Endothelial cell of umbilical vein (primary cell): Measurements from ENCODE around the gene ADIPOR2. TPM values are rescaled to one million over a fixed set of nuclear protein-coding genes. Genes with fewer than 3 reads are reported as not detected.

ENCODE experiments used
- BruUV-seq: library from RNA; stranded (reverse); fragments of 400-500 nt; replicated peaks from 2 replicates; lab custom pipeline; 2021; lab: Mats Ljungman, UMichigan
- CTCF ChIA-PET: fragments of 300-600, 350-600 bp; sonication (Branson Sonifier 250); formaldehyde crosslinking; loops from one replicate; lab custom pipeline; 2021; ENCODE audit warnings: antibody characterized with exemption, inconsistent platforms; lab: Charles Lee
- POLR2A ChIA-PET: fragments of 300-600, 350-600 bp; sonication (Branson Sonifier 250); formaldehyde crosslinking; loops from one replicate; lab custom pipeline; 2021; ENCODE audit warnings: antibody characterized with exemption, inconsistent platforms; lab: Charles Lee
- DNase-seq: peaks from one replicate; pipeline ENCODE4 v3.0.0-alpha.2; 2011; ENCODE audit warnings: low read depth, low spot score
- FAIRE-seq: peaks from 2 replicates; lab custom pipeline; 2011; peaks lifted over from hg19 to GRCh38; lab: Jason Lieb, UNC
- H2AFZ ChIP-seq: 2 replicates; pipeline ENCODE4 v1.6.0; 2012; ENCODE audit warnings: low read depth, low read length, control low read depth, inconsistent platforms
- H3K27ac ChIP-seq: 2 replicates; pipeline ENCODE4 v1.5.1; 2011; ENCODE audit warnings: low read depth, mild to moderate bottlenecking, control low read depth, low read length, moderate library complexity; ENCODE audit not compliant: insufficient read depth
- H3K27me3 ChIP-seq, 2 experiments: 2 replicates each; pipeline versions ENCODE4 v1.6.0 to v1.6.1; 2011; ENCODE audit warnings: low read length in 2 of 2, mixed read lengths in 1 of 2; ENCODE audit not compliant: control insufficient read depth in 2 of 2, insufficient read depth in 2 of 2
- H3K36me3 ChIP-seq, 2 experiments: 2 replicates in 1 of 2; 3 replicates in 1 of 2; pipeline ENCODE4 v1.5.1; 2011; ENCODE audit warnings: low read length in 2 of 2, mild to moderate bottlenecking in 1 of 2, moderate library complexity in 1 of 2; ENCODE audit not compliant: control insufficient read depth in 2 of 2, insufficient read depth in 2 of 2; ENCODE audit errors: extremely low read depth in 1 of 2
- H3K4me1 ChIP-seq: 3 replicates; pipeline ENCODE4 v1.5.1; 2011; ENCODE audit warnings: mild to moderate bottlenecking, low read length; ENCODE audit not compliant: control insufficient read depth, insufficient read depth; ENCODE audit errors: extremely low read depth
- H3K4me2 ChIP-seq: 2 replicates; pipeline ENCODE4 v1.6.1; 2011; ENCODE audit warnings: low read length, control low read depth, mixed read lengths; ENCODE audit not compliant: insufficient read depth
- H3K4me3 ChIP-seq, 3 experiments: fragments of 200-600 bp in 1 of 3; sonication (generic), shearing (Covaris generic) in 1 of 3; replicated peaks in 1 of 3; 2 replicates each; pipeline ENCODE4 v1.5.1; 2011 to 2016; ENCODE audit warnings: control low read depth in 3 of 3, low read length in 3 of 3, mild to moderate bottlenecking in 2 of 3, inconsistent platforms in 1 of 3, low read depth in 1 of 3, moderate library complexity in 1 of 3; ENCODE audit not compliant: insufficient read depth in 1 of 3
- H3K79me2 ChIP-seq: 2 replicates; pipeline ENCODE4 v1.6.0; 2012; ENCODE audit warnings: low read length, inconsistent platforms; ENCODE audit not compliant: control insufficient read depth, insufficient read depth
- H3K9ac ChIP-seq: replicated peaks from 2 replicates; pipeline ENCODE3; 2011; ENCODE audit warnings: low read length, control low read depth; ENCODE audit not compliant: insufficient read depth; ENCODE audit errors: extremely low read depth
- H3K9me1 ChIP-seq: replicated peaks from 3 replicates; pipeline ENCODE4 v1.6.0; 2011; ENCODE audit warnings: mild to moderate bottlenecking, low read length; ENCODE audit not compliant: control insufficient read depth, insufficient read depth; ENCODE audit errors: extremely low read depth
- H3K9me3 ChIP-seq: replicated peaks from 2 replicates; pipeline ENCODE4 v1.5.1; 2012; ENCODE audit warnings: low read length, inconsistent platforms; ENCODE audit not compliant: control insufficient read depth, insufficient read depth
- H4K20me1 ChIP-seq: replicated peaks from 2 replicates; pipeline ENCODE3; 2011; ENCODE audit warnings: mild to moderate bottlenecking, low read length; ENCODE audit not compliant: control insufficient read depth, insufficient read depth; ENCODE audit errors: extremely low read depth
- CTCF ChIP-seq, 2 donors: IDR thresholded peaks; 1 replicate in 1 of 2; 2 replicates in 1 of 2; pipeline ENCODE4 v1.5.1; 2011; ENCODE audit warnings: low read length in 2 of 2, mild to moderate bottlenecking in 2 of 2, moderate library complexity in 2 of 2, control low read depth in 1 of 2, inconsistent platforms in 1 of 2, low read depth in 1 of 2; ENCODE audit not compliant: insufficient read depth in 1 of 2; ENCODE audit errors: extremely low read depth in 1 of 2
- EZH2 ChIP-seq: IDR thresholded peaks from 2 replicates; pipeline ENCODE4 v1.6.1; 2012; ENCODE audit warnings: borderline replicate concordance, low read depth, mild to moderate bottlenecking, moderate library complexity, low read length, inconsistent platforms; ENCODE audit not compliant: severe bottlenecking
- FOS ChIP-seq: IDR thresholded peaks from 2 replicates; pipeline ENCODE4 v1.6.1; 2011; ENCODE audit warnings: mild to moderate bottlenecking, low read length, moderate library complexity, borderline replicate concordance; ENCODE audit not compliant: insufficient read depth
- GATA2 ChIP-seq: IDR thresholded peaks from 2 replicates; pipeline ENCODE4 v1.7.0; 2011; ENCODE audit warnings: low read depth, mild to moderate bottlenecking, moderate library complexity, mixed read lengths, low read length; ENCODE audit not compliant: insufficient read length, insufficient read depth
- JUN ChIP-seq: IDR thresholded peaks from 2 replicates; pipeline ENCODE4 v1.6.1; 2011; ENCODE audit warnings: borderline replicate concordance, low read depth; ENCODE audit not compliant: insufficient read length, insufficient read depth
- MYC ChIP-seq: IDR thresholded peaks from one replicate; pipeline ENCODE4 v1.6.1; 2011; ENCODE audit warnings: mild to moderate bottlenecking, low read depth, low read length
- POLR2A ChIP-seq: IDR thresholded peaks from 2 replicates; pipeline ENCODE4 v1.6.1; 2012; ENCODE audit warnings: low read depth, mild to moderate bottlenecking, control low read depth, low read length
- POLR2AphosphoS5 ChIP-seq: IDR thresholded peaks from 2 replicates; pipeline ENCODE4 v1.6.1; 2012; ENCODE audit warnings: low read depth, mild to moderate bottlenecking, control low read depth, low read length, moderate library complexity; ENCODE audit not compliant: insufficient read depth
- dilution Hi-C: fragments of 300-500 bp; cut with MboI; formaldehyde crosslinking; loops from one replicate; pipeline ENCODE4 v1.15.0; 2019; ENCODE audit warnings: low sequenced_read_pairs; ENCODE audit not compliant: extremely low pct_ligation_motif_present
- intact Hi-C: fragments of 100-400 bp; cut with micrococcal nuclease; formaldehyde crosslinking; loops from one replicate; pipeline ENCODE4 v1.10.0; 2022
- polyA plus RNA-seq, 4 experiments: library from polyadenylated mRNA; depleted of rRNA in 3 of 4; stranded (reverse) in 3 of 4; unstranded in 1 of 4; fragments of >200 nt; gene quantifications; 2 replicates each; pipeline versions ENCODE4 v1.2.1 to v1.2.3, GENCODE V29; 2011 to 2012; ENCODE audit warnings: missing spikeins in 1 of 4
- total RNA-seq: library from RNA; stranded (reverse); gene quantifications from 2 replicates; pipeline ENCODE4 v1.2.3, GENCODE V29; 2021

The ADIPOR2 gene
- total and polyA plus RNA-seq, 2 donors (not counting 3 experiments of a cell fraction or from before 2014, with no cell fraction given) = 22.5 to 57.3 TPM

- no peaks in the 10 kb centered on the region for H3K9me3 ChIP-seq
- dilution Hi-C loops = no loop called here
- H2AFZ ChIP-seq = no peak overlapping the region
- intact Hi-C loops = no loop called here
- H4K20me1 ChIP-seq = no peaks in the 10 kb centered on the region
- H3K9me1 ChIP-seq = no peaks in the 10 kb centered on the region
- POLR2A ChIA-PET = no interaction called here
- no peak overlapping the region for H3K4me3 ChIP-seq
- no peak overlapping the region for H3K9ac ChIP-seq
- H3K79me2 ChIP-seq = no peaks in the 10 kb centered on the region
- peak overlapping the region; percentile 36 for H3K27ac ChIP-seq
- DNase-seq = no peak
- H3K4me2 ChIP-seq = peak overlapping the region; percentile 29
- H3K27me3 ChIP-seq = peaks cover 0 to 2% of the 10 kb centered on the region in 2 experiments
- CTCF ChIA-PET = interaction anchor here (1.3 to 3.3 kb wide), 3 partner anchors 13 to 128 kb away, joined by 3 to 30 read pairs (median 4); no protein-coding TSS in a partner anchor
- peaks cover 34% of the 10 kb centered on the region for H3K4me1 ChIP-seq
- TF ChIP-seq FOS = no peak
- no peak for TF ChIP-seq GATA2
- TF ChIP-seq JUN = no peak
- no peak for TF ChIP-seq POLR2AphosphoS5
- no peak for TF ChIP-seq EZH2
- TF ChIP-seq POLR2A = no peak
- TF ChIP-seq CTCF (IDR thresholded peaks at IDR 0.05; ENCODE audit: extremely low read depth in 1 of 2, insufficient read depth in 1 of 2, low read depth in 1 of 2, low read length in 2 of 2) = no peak
- no peak for TF ChIP-seq MYC
- H3K36me3 ChIP-seq = no peaks in the 10 kb centered on the region
- BruUV-seq = no TSS peak
- FAIRE-seq = no peak
Observed at GRCh38 chr12:1811948-1812291, 121.0 kb downstream of the ADIPOR2 start.
